ENCODE results near the gene SPP1.

Gene SPP1

GRCh38 chr4:88027611-88028608 is 52.4 kb downstream of the SPP1 start:
- no peak for DNase-seq

DNA sequence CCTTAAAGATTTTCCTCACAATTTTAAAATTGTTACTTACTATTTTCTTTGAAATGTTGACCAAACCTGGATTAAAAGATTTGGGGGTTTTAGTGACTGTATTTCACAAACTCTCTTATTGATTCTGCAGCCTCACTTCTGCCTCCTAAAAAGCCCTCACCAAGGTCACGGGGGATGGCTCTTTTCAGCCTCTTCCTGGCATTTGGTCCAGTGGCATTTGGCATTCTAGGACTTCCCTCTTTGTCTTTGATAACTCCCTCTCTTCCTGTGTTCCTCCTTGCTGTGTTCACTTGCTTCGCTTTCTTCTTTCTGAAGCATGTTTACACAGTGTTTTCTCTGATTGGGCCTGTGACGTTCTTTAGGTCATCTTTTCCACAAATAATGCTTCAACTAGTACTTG is 53.4 kb downstream of the SPP1 start:
- DNase-seq, result no peak

- DNase-seq, result no peak
These were observed 54.0 kb downstream of the SPP1 start for GRCh38 chr4:88029556-88029955.

DNA sequence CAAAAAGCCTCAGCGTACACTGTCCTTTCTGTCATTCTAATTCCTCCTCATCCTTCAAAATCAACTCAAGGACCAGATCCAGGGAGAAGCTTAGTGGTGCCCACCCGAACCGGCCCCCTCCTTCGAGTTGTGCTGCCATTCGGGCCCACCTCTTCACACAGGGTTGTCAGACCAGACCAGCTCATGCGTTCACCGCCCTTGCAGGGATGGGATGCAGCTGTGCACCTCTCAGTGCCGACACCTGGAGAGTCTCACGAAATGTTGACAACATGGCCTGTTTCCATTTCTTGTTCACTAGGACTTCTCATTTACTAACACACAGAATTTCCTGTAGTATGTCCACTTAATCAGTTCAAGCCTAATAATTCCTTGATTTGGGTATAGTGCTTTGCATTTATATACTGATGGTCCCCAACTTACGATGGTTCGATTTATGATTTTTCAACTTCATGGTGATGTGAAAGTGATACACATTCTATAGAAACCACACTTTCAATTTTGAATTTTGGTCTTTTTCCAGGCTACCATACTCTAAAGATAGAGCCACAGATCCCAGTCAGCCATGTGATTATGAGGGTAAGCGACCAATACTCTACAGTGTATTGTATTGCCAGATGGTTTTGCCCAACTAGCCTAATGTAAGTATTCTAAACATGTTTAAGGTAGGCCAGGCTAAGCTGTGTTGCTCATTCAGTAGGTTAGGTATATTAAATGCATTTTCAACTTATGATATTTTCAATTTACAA is 55.2 kb downstream of the SPP1 start:
- no peak for DNase-seq

Measured in right hindlimb (tissue), 1 donor.